HEK293 (cell line): ENCODE results near the gene CEP55.

ENCODE experiments used
- CTCF ChIA-PET: fragments of 350-600 bp; formaldehyde crosslinking; extraction: SDS; loops from one replicate; lab custom pipeline; 2021; ENCODE audit warnings: antibody characterized with exemption; lab: Yijun Ruan, JAX
- POLR2A ChIA-PET: fragments of 300-600 bp; formaldehyde crosslinking; extraction: SDS; loops from one replicate; lab custom pipeline; 2020; ENCODE audit warnings: antibody characterized with exemption, inconsistent platforms; lab: Yijun Ruan, JAX
- H3K27ac ChIP-seq: fragments of 200-500 bp; sonication (Bioruptor generic); 2 replicates; pipeline ENCODE4 v1.5.1; 2014; ENCODE audit warnings: low read depth, low read length, control low read depth, inconsistent platforms; ENCODE audit errors: extremely low read depth
- H3K36me3 ChIP-seq, 2 experiments: fragments of 200-500 bp in 1 of 2; sonication (Bioruptor generic) in 1 of 2; 1 replicate in 1 of 2; 2 replicates in 1 of 2; pipeline ENCODE4 v1.5.1; 2014 to 2017; ENCODE audit warnings: inconsistent platforms in 2 of 2, low read length in 2 of 2; ENCODE audit not compliant: control insufficient read depth in 2 of 2, insufficient read depth in 1 of 2
- H3K4me1 ChIP-seq: fragments of 200-500 bp; sonication (Bioruptor generic); 2 replicates; pipeline ENCODE4 v1.5.1; 2014; ENCODE audit warnings: mild to moderate bottlenecking, low read length, inconsistent platforms; ENCODE audit not compliant: control insufficient read depth, insufficient read depth
- H3K4me3 ChIP-seq: 2 replicates; pipeline ENCODE4 v1.5.1; 2011; ENCODE audit warnings: low read depth, mild to moderate bottlenecking, control low read depth, low read length, moderate library complexity
- H3K9me3 ChIP-seq: fragments of 200-500 bp; sonication (Bioruptor generic); 2 replicates; pipeline ENCODE4 v1.5.1; 2014; ENCODE audit warnings: low read depth, low read length, inconsistent platforms; ENCODE audit not compliant: control insufficient read depth, insufficient read depth
- ELK4 ChIP-seq: IDR thresholded peaks from 2 replicates; pipeline ENCODE4 v1.6.1; 2011; ENCODE audit warnings: mild to moderate bottlenecking, low read depth, low read length, borderline replicate concordance
- MYNN ChIP-seq: fragments of 450-650 bp; formaldehyde crosslinking; IDR thresholded peaks from 2 replicates; pipeline ENCODE4 v1.5.1; 2016; ENCODE audit warnings: missing biosample characterization, missing genetic modification characterization, borderline replicate concordance
- WT1 ChIP-seq: fragments of 450-650 bp; formaldehyde crosslinking; IDR thresholded peaks from 2 replicates; pipeline ENCODE4 v1.5.1; 2016; ENCODE audit warnings: missing biosample characterization, missing genetic modification characterization
- ZBTB49 ChIP-seq: fragments of 450-650 bp; formaldehyde crosslinking; IDR thresholded peaks from 2 replicates; pipeline ENCODE4 v1.5.1; 2016; ENCODE audit warnings: missing biosample characterization, missing genetic modification characterization, low read depth
- ZNF10 ChIP-seq: fragments of 450-650 bp; formaldehyde crosslinking; IDR thresholded peaks from 2 replicates; pipeline ENCODE4 v1.5.1; 2017; ENCODE audit warnings: missing biosample characterization, missing genetic modification characterization
- ZNF266 ChIP-seq: fragments of 450-650 bp; formaldehyde crosslinking; IDR thresholded peaks from 2 replicates; pipeline ENCODE4 v1.5.1; 2016; ENCODE audit warnings: missing biosample characterization, missing genetic modification characterization, low read depth
- ZNF350 ChIP-seq: fragments of 450-650 bp; formaldehyde crosslinking; IDR thresholded peaks from 2 replicates; pipeline ENCODE4 v1.5.0; 2017; ENCODE audit warnings: missing biosample characterization, mild to moderate bottlenecking, missing genetic modification characterization
- ZNF394 ChIP-seq: fragments of 450-650 bp; formaldehyde crosslinking; IDR thresholded peaks from 2 replicates; pipeline ENCODE4 v1.5.1; 2016; ENCODE audit warnings: missing biosample characterization, missing genetic modification characterization, mild to moderate bottlenecking, moderate library complexity, borderline replicate concordance
- ZNF544 ChIP-seq: fragments of 450-650 bp; formaldehyde crosslinking; IDR thresholded peaks from 2 replicates; pipeline ENCODE4 v1.5.0; 2017; ENCODE audit warnings: missing biosample characterization, missing genetic modification characterization
- ZNF548 ChIP-seq: fragments of 450-650 bp; formaldehyde crosslinking; IDR thresholded peaks from 2 replicates; pipeline ENCODE4 v1.5.1; 2016; ENCODE audit warnings: missing biosample characterization, missing genetic modification characterization
- ZNF571 ChIP-seq: fragments of 450-650 bp; formaldehyde crosslinking; IDR thresholded peaks from 2 replicates; pipeline ENCODE4 v1.5.0; 2017; ENCODE audit warnings: missing biosample characterization, missing genetic modification characterization
- ZNF585B ChIP-seq: fragments of 450-650 bp; formaldehyde crosslinking; IDR thresholded peaks from 2 replicates; pipeline ENCODE4 v1.5.1; 2016; ENCODE audit warnings: missing biosample characterization, missing genetic modification characterization
- ZNF639 ChIP-seq: fragments of 450-650 bp; formaldehyde crosslinking; IDR thresholded peaks from 2 replicates; pipeline ENCODE4 v1.5.1; 2016; ENCODE audit warnings: missing biosample characterization, missing genetic modification characterization
- ZNF830 ChIP-seq: fragments of 450-650 bp; IDR thresholded peaks from 2 replicates; pipeline ENCODE4 v1.5.0; 2018; ENCODE audit warnings: missing biosample characterization, missing genetic modification characterization, low read depth, mild to moderate bottlenecking, moderate library complexity
- TF ChIP-seq, protein P1 (sequence below): fragments of 450-650 bp; formaldehyde crosslinking; IDR thresholded peaks from 2 replicates; pipeline ENCODE4 v1.5.1; 2016; ENCODE audit warnings: missing biosample characterization, missing genetic modification characterization
- TF ChIP-seq, protein P2 (sequence below): fragments of 450-650 bp; formaldehyde crosslinking; optimal IDR thresholded peaks from 2 replicates; pipeline ENCODE3; 2016; ENCODE audit warnings: missing biosample characterization, mild to moderate bottlenecking, missing genetic modification characterization

The CEP55 gene

DNA sequence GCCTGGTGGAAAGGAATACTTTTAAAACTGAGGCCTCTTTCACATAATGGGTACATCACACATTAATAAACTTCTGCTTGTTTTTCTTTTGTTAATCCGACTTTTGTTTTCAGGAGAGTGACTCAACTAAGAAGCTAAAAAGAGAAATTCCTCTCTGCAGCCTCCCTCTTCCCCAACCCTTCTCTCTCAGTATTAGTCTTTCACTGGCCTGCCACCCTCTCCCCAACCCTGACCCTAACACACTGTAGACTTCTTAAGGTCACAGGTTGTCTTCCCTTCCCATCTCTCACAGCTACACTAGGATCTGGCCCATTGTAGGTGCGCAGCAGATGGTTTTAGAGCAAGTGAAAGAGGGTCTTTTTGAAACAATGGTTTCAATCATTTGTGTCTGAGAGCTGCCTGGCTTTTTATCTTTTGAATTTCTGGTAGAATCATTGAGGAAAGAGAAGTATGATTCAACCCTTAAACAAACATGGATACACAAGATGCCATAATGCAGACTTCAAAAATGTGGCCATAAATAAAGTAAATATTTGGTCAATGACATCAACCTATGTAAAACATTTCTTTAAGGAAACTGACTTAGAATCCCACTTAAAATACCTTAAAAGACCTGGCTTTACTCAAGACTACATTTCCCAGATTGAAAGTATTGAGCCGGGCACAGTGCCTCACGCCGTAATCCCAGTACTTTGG lies 52.1 kb downstream of the CEP55 start:
- H3K36me3 ChIP-seq = no peaks in the 10 kb centered on the region
- H3K27ac ChIP-seq = no peak overlapping the region
- ChIA-PET CTCF (no interaction called here), POLR2A (no interaction called here)
- no peak overlapping the region for H3K4me3 ChIP-seq
- no peaks in the 10 kb centered on the region for H3K9me3 ChIP-seq
- TF ChIP-seq ELK4 (no peak), ZNF830 (no peak)
- no peaks in the 10 kb centered on the region for H3K4me1 ChIP-seq

DNA sequence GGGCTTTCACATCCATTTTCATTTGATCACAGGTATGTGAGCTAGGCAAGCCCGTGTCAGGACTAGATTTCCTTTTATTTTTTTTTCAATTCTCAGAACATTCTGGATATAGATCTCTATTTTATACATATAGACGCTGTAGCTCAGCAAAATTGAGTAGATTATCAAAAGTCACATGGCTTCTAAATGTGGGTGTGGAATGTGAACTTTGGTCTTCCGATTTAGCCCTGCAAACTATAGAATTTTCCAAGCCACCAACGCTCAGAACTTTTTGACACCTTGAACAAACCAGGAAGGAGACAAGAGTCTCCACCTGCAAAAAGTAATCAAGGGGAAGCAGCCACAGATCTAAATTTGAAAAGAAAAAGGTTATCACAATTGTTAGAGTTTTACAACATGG lies 54.2 kb downstream of the CEP55 start:
- Histone ChIP-seq H3K36me3 (no peaks in the 10 kb centered on the region), H3K27ac (no peak overlapping the region)
- no peak for TF ChIP-seq ZBTB49 (tag by site-specific recombination)
- TF ChIP-seq ZNF571 (tag by site-specific recombination) = no peak
- TF ChIP-seq, protein P1, sequence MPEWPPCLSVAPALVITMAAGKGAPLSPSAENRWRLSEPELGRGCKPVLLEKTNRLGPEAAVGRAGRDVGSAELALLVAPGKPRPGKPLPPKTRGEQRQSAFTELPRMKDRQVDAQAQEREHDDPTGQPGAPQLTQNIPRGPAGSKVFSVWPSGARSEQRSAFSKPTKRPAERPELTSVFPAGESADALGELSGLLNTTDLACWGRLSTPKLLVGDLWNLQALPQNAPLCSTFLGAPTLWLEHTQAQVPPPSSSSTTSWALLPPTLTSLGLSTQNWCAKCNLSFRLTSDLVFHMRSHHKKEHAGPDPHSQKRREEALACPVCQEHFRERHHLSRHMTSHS = no peak
- TF ChIP-seq ZNF548 (tag by site-specific recombination) = no peak
- TF ChIP-seq ZNF266 (tag by site-specific recombination) = no peak
- no peak for TF ChIP-seq ZNF639 (tag by site-specific recombination)
- TF ChIP-seq, protein P2, sequence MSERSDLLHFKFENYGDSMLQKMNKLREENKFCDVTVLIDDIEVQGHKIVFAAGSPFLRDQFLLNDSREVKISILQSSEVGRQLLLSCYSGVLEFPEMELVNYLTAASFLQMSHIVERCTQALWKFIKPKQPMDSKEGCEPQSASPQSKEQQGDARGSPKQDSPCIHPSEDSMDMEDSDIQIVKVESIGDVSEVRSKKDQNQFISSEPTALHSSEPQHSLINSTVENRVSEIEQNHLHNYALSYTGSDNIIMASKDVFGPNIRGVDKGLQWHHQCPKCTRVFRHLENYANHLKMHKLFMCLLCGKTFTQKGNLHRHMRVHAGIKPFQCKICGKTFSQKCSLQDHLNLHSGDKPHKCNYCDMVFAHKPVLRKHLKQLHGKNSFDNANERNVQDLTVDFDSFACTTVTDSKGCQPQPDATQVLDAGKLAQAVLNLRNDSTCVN (tag by site-specific recombination) = no peak
- no peak for TF ChIP-seq ZNF394 (tag by site-specific recombination)
- no peak for TF ChIP-seq WT1 (tag by site-specific recombination)
- TF ChIP-seq MYNN = no peak
- no peak for TF ChIP-seq ZNF585B (tag by site-specific recombination)
- no peak for TF ChIP-seq ZNF10 (tag by site-specific recombination)
- no peak for TF ChIP-seq ZNF544 (tag by site-specific recombination)
- TF ChIP-seq ZNF350 (tag by site-specific recombination) = no peak
- TF ChIP-seq, all 188 proteins: peak for 0
- POLR2A ChIA-PET = no interaction called here
- H3K9me3 ChIP-seq = no peaks in the 10 kb centered on the region
- no peak overlapping the region for H3K4me3 ChIP-seq
- CTCF ChIA-PET = interaction anchor here (0.6 to 1.3 kb wide), 4 partner anchors 8 to 582 kb away, joined by 3 to 6 read pairs (median 4); no protein-coding TSS in a partner anchor
- no peaks in the 10 kb centered on the region for H3K4me1 ChIP-seq
